Measurements from ENCODE around the gene TMEM18.

GRCh38 chr2:630451-631320 lies 46.5 kb downstream of the TMEM18 start:
- TF ChIP-seq POLR2AphosphoS5 (IDR thresholded peaks at IDR 0.05; ENCODE audit: low read depth, low read length) (no peak), TAF1 (IDR thresholded peaks at IDR 0.05; ENCODE audit: borderline replicate concordance, insufficient read depth, low read length) (no peak), FOXP2 (optimal IDR thresholded peaks at IDR 0.05; ENCODE audit: borderline replicate concordance, extremely low read depth, extremely low read length, insufficient read depth) (no peak)
- TF ChIP-seq, protein P1, sequence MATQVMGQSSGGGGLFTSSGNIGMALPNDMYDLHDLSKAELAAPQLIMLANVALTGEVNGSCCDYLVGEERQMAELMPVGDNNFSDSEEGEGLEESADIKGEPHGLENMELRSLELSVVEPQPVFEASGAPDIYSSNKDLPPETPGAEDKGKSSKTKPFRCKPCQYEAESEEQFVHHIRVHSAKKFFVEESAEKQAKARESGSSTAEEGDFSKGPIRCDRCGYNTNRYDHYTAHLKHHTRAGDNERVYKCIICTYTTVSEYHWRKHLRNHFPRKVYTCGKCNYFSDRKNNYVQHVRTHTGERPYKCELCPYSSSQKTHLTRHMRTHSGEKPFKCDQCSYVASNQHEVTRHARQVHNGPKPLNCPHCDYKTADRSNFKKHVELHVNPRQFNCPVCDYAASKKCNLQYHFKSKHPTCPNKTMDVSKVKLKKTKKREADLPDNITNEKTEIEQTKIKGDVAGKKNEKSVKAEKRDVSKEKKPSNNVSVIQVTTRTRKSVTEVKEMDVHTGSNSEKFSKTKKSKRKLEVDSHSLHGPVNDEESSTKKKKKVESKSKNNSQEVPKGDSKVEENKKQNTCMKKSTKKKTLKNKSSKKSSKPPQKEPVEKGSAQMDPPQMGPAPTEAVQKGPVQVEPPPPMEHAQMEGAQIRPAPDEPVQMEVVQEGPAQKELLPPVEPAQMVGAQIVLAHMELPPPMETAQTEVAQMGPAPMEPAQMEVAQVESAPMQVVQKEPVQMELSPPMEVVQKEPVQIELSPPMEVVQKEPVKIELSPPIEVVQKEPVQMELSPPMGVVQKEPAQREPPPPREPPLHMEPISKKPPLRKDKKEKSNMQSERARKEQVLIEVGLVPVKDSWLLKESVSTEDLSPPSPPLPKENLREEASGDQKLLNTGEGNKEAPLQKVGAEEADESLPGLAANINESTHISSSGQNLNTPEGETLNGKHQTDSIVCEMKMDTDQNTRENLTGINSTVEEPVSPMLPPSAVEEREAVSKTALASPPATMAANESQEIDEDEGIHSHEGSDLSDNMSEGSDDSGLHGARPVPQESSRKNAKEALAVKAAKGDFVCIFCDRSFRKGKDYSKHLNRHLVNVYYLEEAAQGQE (IDR thresholded peaks at IDR 0.05; ENCODE audit: insufficient read depth in 1 of 2, low read depth in 2 of 2, low read length in 2 of 2): no peak

Measured in PFSK-1 (cell line).